ENCODE data around the gene ANTXR1.

GRCh38 chr2:69061525-69061924, 48.5 kb downstream of the ANTXR1 start:
- TF ChIP-seq POLR2A (IDR thresholded peaks at IDR 0.05; ENCODE audit: low read depth, low read length) (no peak), JUN (IDR thresholded peaks at IDR 0.05; ENCODE audit: borderline replicate concordance, insufficient read depth, insufficient read length, low read depth) (no peak), MYC (IDR thresholded peaks at IDR 0.05; ENCODE audit: low read depth, low read length) (no peak), GATA2 (IDR thresholded peaks at IDR 0.05; ENCODE audit: insufficient read depth, insufficient read length, low read depth, low read length) (no peak), POLR2AphosphoS5 (IDR thresholded peaks at IDR 0.05; ENCODE audit: insufficient read depth, low read depth, low read length) (no peak), EZH2 (IDR thresholded peaks at IDR 0.05; ENCODE audit: borderline replicate concordance, low read depth, low read length, severe bottlenecking) (no peak)
- TF ChIP-seq, protein P1, sequence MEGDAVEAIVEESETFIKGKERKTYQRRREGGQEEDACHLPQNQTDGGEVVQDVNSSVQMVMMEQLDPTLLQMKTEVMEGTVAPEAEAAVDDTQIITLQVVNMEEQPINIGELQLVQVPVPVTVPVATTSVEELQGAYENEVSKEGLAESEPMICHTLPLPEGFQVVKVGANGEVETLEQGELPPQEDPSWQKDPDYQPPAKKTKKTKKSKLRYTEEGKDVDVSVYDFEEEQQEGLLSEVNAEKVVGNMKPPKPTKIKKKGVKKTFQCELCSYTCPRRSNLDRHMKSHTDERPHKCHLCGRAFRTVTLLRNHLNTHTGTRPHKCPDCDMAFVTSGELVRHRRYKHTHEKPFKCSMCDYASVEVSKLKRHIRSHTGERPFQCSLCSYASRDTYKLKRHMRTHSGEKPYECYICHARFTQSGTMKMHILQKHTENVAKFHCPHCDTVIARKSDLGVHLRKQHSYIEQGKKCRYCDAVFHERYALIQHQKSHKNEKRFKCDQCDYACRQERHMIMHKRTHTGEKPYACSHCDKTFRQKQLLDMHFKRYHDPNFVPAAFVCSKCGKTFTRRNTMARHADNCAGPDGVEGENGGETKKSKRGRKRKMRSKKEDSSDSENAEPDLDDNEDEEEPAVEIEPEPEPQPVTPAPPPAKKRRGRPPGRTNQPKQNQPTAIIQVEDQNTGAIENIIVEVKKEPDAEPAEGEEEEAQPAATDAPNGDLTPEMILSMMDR (IDR thresholded peaks at IDR 0.05; ENCODE audit: extremely low read depth in 1 of 2, insufficient read depth in 1 of 2, low read depth in 1 of 2, low read length in 2 of 2), result no peak
- TF ChIP-seq, protein P2, sequence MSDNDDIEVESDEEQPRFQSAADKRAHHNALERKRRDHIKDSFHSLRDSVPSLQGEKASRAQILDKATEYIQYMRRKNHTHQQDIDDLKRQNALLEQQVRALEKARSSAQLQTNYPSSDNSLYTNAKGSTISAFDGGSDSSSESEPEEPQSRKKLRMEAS (IDR thresholded peaks at IDR 0.05; ENCODE audit: insufficient read depth, insufficient read length), result no peak
